ENCODE measurements around the gene ALG3.
"Not testable (repeated sequence)": the region's sequence is repeated elsewhere in the genome, so short reads cannot be mapped to it uniquely, and the experiment has no call there.

ALG3 gene

DNA sequence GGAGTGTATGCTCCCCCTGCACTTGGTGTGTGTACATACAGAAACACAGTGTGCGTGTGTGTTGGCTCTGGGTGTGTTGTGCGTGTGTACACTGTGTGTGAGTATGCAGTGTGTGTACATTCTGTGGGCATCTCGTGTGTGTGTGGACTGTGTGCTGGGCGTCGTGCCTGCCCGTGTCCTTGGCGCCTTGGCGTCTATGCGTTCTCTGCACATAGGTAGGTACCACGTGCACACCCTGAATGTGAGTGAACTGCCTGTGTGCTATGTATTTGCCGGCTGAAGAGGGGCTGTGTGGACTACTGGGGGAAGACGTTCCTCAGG is 26.6 kb upstream of the ALG3 start:
- H3K27me3 ChIP-seq (ENCODE audit: low read depth), result no peaks in the 10 kb centered on the region
- in situ Hi-C loops (cut with MboI; ENCODE audit: low sequenced_read_pairs), result no loop called here
- DNase-seq (ENCODE audit: low spot score in 2 of 2), result no peak
- no peak overlapping the region for H3K4me3 ChIP-seq
- H3K9me3 ChIP-seq, result no peaks in the 10 kb centered on the region
- H3K4me1 ChIP-seq, result no peaks in the 10 kb centered on the region
- H3K36me3 ChIP-seq (replicated peaks), result no peaks in the 10 kb centered on the region

DNA sequence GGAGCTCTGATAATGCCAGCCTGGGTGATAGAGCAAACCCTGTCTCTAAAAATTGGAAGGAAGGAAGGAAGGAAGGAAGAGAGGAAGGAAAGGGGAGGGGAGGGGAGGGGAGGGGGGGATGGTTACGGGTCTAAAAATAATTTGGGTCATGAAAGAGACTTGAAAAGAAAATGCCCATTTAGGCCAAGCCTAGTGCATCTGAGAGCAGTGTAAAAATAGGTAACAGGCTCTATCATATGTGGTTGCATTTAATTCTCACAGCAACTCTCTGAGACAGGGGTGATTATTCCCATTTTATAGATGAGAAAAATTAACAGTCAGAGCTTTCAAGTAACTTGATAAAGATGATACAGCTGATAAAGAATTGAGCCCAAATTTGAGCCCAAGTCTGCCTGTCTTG is 23.5 kb upstream of the ALG3 start:
- Histone ChIP-seq H3K9me3 (no peaks in the 10 kb centered on the region), H3K4me1 (no peaks in the 10 kb centered on the region), H3K36me3 (replicated peaks) (no peaks in the 10 kb centered on the region), H3K27me3 (ENCODE audit: low read depth) (no peaks in the 10 kb centered on the region), H3K4me3 (no peak overlapping the region)
- DNase-seq (ENCODE audit: low spot score in 2 of 2), result no peak
- in situ Hi-C loops (cut with MboI; ENCODE audit: low sequenced_read_pairs), result no loop called here

DNA sequence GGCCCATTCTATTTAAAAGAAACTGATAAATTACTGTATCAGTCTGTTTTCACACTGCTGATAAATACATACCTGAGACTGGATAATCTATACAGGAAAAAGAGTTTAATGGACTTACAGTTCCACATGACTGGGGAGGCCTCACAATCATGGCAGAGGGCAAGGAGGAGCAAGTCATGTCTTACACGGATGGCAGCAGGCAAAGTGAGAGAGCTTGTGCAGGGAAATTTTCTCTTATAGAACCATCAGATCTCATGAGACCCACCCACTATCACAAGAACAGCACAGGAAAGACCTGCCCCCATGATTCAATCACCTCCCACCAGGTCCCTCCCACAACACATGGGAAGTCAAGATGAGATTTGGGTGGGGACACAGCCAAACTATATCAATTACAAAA is 18.5 kb upstream of the ALG3 start:
- in situ Hi-C loops (cut with MboI; ENCODE audit: low sequenced_read_pairs); H3K27me3 ChIP-seq (ENCODE audit: low read depth); H3K9me3 ChIP-seq; DNase-seq (ENCODE audit: low spot score in 2 of 2); H3K4me3 ChIP-seq; H3K36me3 ChIP-seq (replicated peaks); H3K4me1 ChIP-seq: not testable (repeated sequence)

DNA sequence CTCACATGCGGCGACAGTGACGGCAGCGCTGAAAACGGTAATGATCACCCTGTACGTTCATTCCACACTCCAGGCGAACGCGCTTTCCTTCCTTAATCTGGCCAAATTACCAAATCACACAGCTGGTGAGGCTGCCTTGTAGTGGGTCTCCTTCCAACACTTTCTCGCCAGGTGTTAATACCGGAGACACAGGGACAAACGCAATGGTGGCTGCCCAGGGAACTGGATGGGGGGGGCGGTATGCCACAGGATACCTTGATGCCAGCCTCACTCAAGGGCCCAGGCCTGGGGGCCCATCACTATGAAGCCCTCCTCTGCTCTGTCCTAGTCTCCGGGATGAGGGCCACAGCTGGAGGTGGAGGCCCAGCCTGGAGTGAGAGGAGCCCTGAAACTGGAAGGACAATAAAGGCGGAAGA is 14.0 kb upstream of the ALG3 start:
- Histone ChIP-seq H3K4me3 (peak overlapping the region; percentile 34; the same call in 1 of the 2 replicates), H3K27me3 (ENCODE audit: low read depth) (peaks cover 13% of the 10 kb centered on the region), H3K36me3 (replicated peaks) (no peaks in the 10 kb centered on the region), H3K9me3 (no peaks in the 10 kb centered on the region), H3K4me1 (peaks cover 8% of the 10 kb centered on the region)
- no peak for DNase-seq (ENCODE audit: low spot score in 2 of 2)
- in situ Hi-C loops (cut with MboI; ENCODE audit: low sequenced_read_pairs), result no loop called here

DNA sequence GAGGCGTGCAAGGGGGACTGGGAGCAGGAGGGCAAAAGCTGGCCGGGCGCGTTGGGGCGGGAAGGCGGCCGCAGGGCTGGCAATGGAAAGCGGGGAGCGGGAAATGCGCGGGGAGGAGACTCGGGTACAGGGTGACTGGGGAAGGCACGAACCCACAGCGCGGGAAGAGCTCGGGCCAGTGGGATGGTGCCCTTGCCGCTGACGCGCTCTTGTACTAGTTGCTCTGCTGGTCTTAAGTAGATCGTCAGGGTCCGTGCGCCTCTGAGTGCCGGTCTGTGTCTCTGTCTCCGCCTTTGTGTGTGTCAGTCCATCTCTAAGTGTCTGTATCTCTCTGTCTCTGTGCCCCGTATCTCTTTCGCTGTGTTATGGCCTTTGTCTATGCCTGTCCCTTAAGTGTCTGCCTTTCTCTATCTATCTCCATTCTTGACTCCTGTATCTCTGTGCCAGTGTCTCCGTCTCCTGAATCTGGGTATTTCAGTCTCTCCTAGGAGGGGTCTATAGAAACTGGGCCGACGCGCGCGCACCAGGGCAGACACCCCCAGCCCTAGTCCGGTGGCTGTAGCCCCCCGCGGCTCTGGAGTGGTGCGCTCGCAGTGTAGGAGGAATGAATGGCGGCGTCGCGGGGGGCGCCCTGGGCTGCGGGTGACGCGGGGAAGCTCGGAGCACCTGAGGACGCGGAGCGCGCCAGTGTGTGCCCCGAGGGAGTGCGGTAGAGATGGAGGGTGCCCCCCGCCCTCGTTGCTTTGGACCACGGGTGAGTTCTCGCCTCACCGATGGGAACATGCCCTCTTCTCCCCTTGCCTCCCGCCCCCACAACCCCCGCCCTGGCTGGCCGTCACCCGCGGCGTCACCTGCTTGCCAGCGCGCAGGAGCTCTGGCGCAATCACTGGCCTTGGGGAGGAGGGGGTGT is 13.3 kb upstream of the ALG3 start:
- no peak for DNase-seq (ENCODE audit: low spot score in 2 of 2)
- Histone ChIP-seq H3K36me3 (replicated peaks) (no peaks in the 10 kb centered on the region), H3K4me1 (peaks cover 8% of the 10 kb centered on the region), H3K9me3 (no peaks in the 10 kb centered on the region), H3K4me3 (peak overlapping the region; percentile 34), H3K27me3 (ENCODE audit: low read depth) (peaks cover 13% of the 10 kb centered on the region)
- in situ Hi-C loops (cut with MboI; ENCODE audit: low sequenced_read_pairs), result no loop called here

DNA sequence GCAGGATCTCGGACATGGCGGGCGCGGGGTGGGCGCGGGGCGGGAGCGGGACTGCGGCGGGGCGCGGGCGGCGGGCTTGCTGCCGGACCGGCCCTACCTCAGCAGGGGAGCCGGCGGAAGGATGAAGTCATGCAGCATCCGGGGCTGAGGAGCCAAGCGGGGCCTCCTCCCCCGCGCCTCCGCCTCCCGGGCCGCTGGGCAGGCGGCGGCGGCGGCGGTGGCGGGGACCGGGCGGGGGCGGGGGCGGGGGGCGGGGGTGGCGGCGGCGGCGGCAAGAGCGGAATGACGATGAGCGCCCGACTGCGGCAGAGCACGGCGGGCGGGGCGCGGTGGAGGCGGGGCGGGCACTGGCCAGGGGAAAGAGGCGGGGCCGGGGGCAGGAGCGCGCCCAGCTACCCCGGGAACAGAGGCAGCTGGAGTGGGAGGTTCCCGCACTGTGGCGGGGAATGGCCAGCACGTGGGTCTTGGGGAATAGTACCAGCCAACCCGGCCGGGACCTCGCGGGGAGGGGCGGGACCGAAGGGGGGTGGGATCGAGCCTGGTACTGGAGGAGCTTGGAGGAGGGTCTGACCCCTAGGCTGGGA is 12.6 kb upstream of the ALG3 start, which contains the start of gene CAMK2N2:
TSS of gene CAMK2N2 (minus strand) at position 284 of the 584 bp plus-strand sequence. CDS start at position 16, 268 bp downstream.
- peak within 1 kb of the TSS; percentile 37 for H3K4me3 ChIP-seq
- H3K36me3 ChIP-seq (replicated peaks), result no peaks in the 10 kb centered on the region
- no peaks in the 10 kb centered on the region for H3K9me3 ChIP-seq
- in situ Hi-C loops (cut with MboI; ENCODE audit: low sequenced_read_pairs), result no loop called here
- peaks cover 8% of the 10 kb centered on the region for H3K4me1 ChIP-seq
- H3K27me3 ChIP-seq (ENCODE audit: low read depth), result peaks cover 13% of the 10 kb centered on the region
- peak; percentile 76 to 90 for DNase-seq (ENCODE audit: low spot score in 2 of 2)

DNA sequence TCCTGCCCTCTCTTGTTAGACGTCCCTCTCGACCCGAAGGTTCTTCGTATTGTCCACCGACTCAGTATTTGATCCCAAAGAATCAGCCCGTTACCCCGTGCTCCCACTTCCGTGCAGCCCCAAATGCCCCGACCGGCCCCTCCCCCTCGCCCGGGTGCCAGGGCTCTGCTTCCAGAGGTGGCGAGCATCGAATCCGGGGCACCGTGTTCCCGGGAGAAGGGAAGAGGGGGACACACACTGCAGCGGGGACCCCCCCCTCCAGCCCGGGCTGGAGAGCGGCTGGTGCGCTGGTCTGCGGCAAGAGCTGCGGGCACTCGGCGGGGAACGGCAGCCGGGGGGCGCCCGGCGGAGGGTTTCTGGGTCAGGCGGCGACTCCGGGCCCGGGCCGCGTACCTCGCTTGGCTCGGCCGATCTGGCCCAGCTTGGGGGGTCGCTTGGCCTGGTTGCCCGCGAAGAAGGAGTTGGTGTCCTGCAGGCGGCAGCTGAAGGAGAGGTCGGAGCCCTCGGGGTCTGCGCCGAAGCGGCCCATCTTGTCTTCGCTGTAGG is 12.0 kb upstream of the ALG3 start:
- H3K27me3 ChIP-seq (ENCODE audit: low read depth), result peaks cover 13% of the 10 kb centered on the region
- H3K4me1 ChIP-seq, result peaks cover 8% of the 10 kb centered on the region
- H3K9me3 ChIP-seq, result no peaks in the 10 kb centered on the region
- peak in 1 of 2 experiments; percentile 34 for DNase-seq (ENCODE audit: low spot score in 2 of 2)
- H3K4me3 ChIP-seq, result peak overlapping the region; percentile 37
- in situ Hi-C loops (cut with MboI; ENCODE audit: low sequenced_read_pairs), result no loop called here
- no peaks in the 10 kb centered on the region for H3K36me3 ChIP-seq (replicated peaks)

DNA sequence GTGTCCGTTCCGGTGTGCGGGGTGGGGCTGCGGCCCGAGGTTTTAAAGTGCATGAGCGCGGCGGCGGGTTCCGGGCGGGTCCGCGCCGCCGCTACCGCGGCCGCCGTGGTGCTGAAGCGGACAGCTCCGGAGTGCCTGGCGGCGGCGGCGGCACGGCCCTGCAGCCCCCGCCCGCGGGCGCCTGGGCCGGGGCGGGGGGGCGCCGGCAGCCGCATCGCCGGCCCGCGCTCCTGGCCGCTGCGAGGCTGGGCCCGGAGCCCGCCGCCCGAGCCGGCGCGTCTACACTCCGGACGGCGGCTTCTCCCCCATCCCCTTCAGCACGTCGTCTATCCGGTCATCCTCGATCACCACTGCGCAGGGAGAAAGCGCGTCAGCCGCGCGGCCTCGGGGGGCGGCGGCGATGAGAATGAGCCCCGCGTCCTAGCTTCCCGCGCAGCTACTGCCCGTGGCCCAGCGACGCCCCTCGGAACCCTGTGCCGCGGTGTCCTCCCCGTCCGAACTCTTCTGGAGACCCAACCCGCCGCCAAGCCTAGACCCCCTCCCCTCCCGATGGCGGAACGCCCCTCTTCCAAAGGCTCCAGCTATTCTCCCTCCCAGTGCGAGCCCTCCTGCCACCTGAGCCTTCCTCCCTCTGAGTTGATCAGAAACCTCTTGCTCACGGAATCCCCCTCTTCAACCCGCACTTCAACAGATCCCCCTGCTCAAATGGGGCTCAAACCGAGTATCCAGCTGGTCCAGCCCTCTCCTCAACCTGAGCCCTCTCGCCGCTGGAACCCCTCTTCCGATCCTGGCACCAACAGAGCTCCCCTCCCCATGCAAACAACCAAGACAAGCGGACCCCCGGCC is 11.3 kb upstream of the ALG3 start:
- Histone ChIP-seq H3K4me3 (peak overlapping the region; percentile 37), H3K36me3 (replicated peaks) (no peaks in the 10 kb centered on the region)

DNA sequence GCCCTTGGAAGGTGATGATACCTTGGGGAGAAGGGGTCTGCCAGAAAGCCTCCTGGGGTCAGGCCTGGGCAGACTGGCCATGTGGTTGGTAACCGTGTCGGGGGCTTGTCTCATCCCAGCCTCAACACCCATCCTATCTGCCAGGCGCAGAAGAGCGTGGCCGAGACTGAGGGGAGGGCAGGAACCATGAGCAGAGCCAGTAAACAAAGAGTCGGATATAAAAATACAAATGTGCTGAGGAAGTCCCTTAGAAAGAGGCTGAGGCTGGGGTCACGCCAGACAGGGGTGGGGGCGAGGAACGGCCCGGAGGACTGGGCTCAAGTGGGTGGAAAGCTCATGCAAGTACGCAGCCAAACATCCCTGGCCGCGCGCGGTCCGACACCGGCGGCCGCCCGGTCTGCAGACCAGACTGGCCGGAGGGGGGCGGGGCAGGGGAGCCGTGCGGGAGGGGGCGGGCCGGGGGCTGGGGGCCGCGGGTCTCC is 10.7 kb upstream of the ALG3 start:
- Histone ChIP-seq H3K4me1 (peaks cover 8% of the 10 kb centered on the region), H3K27me3 (ENCODE audit: low read depth) (peaks cover 13% of the 10 kb centered on the region), H3K36me3 (replicated peaks) (no peaks in the 10 kb centered on the region), H3K4me3 (no peak overlapping the region), H3K9me3 (no peaks in the 10 kb centered on the region)
- DNase-seq (ENCODE audit: low spot score in 2 of 2), result no peak
- in situ Hi-C loops (cut with MboI; ENCODE audit: low sequenced_read_pairs), result no loop called here

More for the DNA sequence above, 11.3 kb upstream of the ALG3 start:
- H3K9me3 ChIP-seq, result no peaks in the 10 kb centered on the region
- in situ Hi-C loops (cut with MboI; ENCODE audit: low sequenced_read_pairs), result no loop called here
- H3K4me1 ChIP-seq, result peaks cover 8% of the 10 kb centered on the region
- peaks cover 13% of the 10 kb centered on the region for H3K27me3 ChIP-seq (ENCODE audit: low read depth)
- DNase-seq (ENCODE audit: low spot score in 2 of 2), result peak in 1 of 2 experiments; percentile 62

DNA sequence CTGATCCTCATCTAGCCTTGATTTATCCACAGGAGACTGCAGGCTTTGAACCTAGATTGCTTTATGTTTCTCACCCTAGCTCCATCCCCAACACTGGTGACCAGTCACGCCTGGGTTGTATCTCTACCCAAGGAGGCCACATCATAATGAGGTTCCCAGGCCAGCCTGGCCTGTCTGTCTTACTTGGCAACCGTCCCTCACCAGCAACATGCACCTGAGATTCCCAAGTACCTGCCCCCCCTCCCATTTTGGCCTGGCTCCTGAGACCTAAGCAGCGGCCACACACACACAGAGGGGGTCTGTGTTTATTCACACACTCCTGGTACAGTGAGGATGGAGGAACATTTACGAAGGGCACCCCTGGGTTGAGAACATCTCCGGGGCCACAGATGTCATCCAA is 10.2 kb upstream of the ALG3 start:
- no peaks in the 10 kb centered on the region for H3K36me3 ChIP-seq (replicated peaks)
- no peaks in the 10 kb centered on the region for H3K9me3 ChIP-seq
- H3K4me3 ChIP-seq, result no peak overlapping the region
- H3K4me1 ChIP-seq, result peaks cover 8% of the 10 kb centered on the region
- in situ Hi-C loops (cut with MboI; ENCODE audit: low sequenced_read_pairs), result no loop called here
- peaks cover 13% of the 10 kb centered on the region for H3K27me3 ChIP-seq (ENCODE audit: low read depth)
- DNase-seq (ENCODE audit: low spot score in 2 of 2), result no peak

DNA sequence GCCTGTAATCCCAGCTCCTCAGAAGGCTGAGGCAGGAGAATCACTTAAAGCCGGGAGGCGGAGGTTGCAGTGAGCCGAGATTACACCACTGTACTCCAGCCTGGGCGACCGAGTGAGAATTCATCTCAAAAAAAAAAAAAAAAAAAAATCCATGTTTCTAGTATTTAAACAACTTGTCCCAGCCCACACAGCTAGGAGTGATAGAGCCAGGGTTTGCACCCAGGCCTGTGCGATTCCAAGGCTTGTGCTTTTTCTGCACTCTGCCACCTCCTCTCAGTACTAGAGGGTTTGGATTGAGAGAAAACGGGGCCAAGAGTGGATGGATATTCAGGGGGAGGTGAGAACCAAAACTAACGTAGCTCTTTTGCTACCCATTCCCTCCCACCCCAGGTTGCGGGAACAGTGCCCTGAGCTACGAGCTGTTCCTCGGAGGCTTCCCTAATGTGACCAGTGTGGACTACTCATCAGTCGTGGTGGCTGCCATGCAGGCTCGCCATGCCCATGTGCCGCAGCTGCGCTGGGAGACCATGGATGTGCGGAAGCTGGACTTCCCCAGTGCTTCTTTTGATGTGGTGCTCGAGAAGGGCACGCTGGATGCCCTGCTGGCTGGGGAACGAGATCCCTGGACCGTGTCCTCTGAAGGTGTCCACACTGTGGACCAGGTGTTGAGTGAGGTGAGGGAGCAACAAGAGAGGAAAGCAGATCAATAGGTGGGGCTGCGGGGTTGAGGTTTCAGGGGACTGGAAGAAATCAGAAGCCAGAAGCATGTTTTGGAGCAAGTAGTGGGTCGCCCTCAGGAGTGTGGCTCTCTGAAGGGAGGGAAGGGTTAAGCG is 8.5 kb upstream of the ALG3 start:
- no peak overlapping the region for H3K4me3 ChIP-seq
- H3K36me3 ChIP-seq (replicated peaks), result no peaks in the 10 kb centered on the region
- in situ Hi-C loops (cut with MboI; ENCODE audit: low sequenced_read_pairs), result no loop called here
- H3K9me3 ChIP-seq, result no peaks in the 10 kb centered on the region
- peaks cover 13% of the 10 kb centered on the region for H3K27me3 ChIP-seq (ENCODE audit: low read depth)
- DNase-seq (ENCODE audit: low spot score in 2 of 2), result no peak
- peaks cover 8% of the 10 kb centered on the region for H3K4me1 ChIP-seq

DNA sequence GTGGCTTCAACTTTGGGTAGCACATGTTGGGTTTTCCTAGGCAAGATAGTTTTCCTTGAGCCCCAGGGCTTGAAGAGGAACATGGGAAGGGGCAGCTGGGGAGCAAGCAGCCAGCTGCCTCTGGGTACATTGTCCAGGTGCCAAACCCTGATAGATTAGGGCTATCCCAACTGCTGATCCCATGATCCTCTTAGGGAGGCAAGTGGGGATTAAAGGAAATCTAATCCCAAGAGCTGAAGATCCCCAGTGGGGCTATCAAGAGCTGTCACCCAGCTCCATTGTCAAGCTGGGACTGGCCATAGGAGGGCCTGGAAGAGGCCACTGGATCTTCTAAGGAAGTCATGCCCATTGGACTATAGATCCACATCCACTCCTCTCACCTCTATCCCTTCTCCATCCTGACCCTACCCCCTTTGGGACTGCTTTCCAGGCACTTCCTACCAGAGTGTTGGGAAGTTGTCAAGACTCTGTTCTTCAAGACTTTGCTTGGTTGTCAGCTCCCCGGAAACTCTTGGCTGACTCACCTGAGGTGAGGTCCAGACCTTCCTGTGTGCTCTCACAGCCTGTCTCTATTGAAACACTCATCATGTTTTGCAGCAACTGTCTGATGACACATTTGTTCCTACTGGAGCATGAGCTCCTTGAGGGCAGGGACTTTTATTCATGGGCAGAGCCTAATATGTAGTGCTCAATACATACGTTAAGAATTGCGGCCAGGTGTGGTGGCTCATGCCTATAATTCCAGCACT is 6.7 kb upstream of the ALG3 start:
- Histone ChIP-seq H3K36me3 (replicated peaks) (no peaks in the 10 kb centered on the region), H3K27me3 (ENCODE audit: low read depth) (peaks cover 4% of the 10 kb centered on the region), H3K4me3 (no peak overlapping the region), H3K9me3 (no peaks in the 10 kb centered on the region), H3K4me1 (peaks cover 2% of the 10 kb centered on the region; the same call in 1 of the 2 replicates)
- no peak for DNase-seq (ENCODE audit: low spot score in 2 of 2)
- in situ Hi-C loops (cut with MboI; ENCODE audit: low sequenced_read_pairs), result no loop called here
